ENCODE data around the gene SMIM13.

- TF ChIP-seq EZH2 (IDR thresholded peaks at IDR 0.05; ENCODE audit: insufficient read depth, low read length), result no peak
- no peak for TF ChIP-seq CTCF (IDR thresholded peaks at IDR 0.05; ENCODE audit: insufficient read depth, low read depth, low read length)
Observed at GRCh38 chr6:11067348-11067747, 26.3 kb upstream of the SMIM13 start.
